AG09319 (cell line): ENCODE measurements around the gene MARCHF10.

ENCODE experiments used
- DNase-seq: peaks from one replicate; pipeline ENCODE4 v3.0.0-alpha.2; 2010; ENCODE audit warnings: low read depth; ENCODE audit errors: extremely low read depth
- CTCF ChIP-seq: IDR thresholded peaks from 2 replicates; pipeline ENCODE4 v1.5.1; 2011; ENCODE audit warnings: low read depth, mild to moderate bottlenecking, inconsistent platforms, low read length, moderate library complexity

The MARCHF10 gene

DNA sequence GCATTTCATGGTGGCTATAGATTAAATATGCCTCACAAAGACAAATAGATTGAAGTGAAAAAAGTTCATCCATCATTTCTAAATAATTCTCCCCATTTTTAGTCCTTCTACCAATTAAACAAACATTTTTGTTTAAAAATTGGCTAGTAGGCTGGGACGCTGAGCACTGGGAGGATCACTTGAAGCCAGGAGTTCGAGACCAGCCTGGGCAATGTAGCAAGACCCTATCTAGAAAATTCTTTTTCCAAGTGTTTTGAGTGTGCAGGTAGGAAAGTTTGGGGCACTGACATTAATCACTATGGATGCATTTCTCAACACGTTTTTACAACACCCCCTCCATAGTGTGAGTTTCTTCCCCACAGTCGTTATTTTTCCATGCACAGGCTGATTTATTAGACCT, 123.9 kb downstream of the MARCHF10 start:
- TF ChIP-seq CTCF, result no peak
- DNase-seq, result no peak

- DNase-seq, result no peak
Observed at GRCh38 chr17:62681939-62682381, 126.2 kb downstream of the MARCHF10 start.

DNA sequence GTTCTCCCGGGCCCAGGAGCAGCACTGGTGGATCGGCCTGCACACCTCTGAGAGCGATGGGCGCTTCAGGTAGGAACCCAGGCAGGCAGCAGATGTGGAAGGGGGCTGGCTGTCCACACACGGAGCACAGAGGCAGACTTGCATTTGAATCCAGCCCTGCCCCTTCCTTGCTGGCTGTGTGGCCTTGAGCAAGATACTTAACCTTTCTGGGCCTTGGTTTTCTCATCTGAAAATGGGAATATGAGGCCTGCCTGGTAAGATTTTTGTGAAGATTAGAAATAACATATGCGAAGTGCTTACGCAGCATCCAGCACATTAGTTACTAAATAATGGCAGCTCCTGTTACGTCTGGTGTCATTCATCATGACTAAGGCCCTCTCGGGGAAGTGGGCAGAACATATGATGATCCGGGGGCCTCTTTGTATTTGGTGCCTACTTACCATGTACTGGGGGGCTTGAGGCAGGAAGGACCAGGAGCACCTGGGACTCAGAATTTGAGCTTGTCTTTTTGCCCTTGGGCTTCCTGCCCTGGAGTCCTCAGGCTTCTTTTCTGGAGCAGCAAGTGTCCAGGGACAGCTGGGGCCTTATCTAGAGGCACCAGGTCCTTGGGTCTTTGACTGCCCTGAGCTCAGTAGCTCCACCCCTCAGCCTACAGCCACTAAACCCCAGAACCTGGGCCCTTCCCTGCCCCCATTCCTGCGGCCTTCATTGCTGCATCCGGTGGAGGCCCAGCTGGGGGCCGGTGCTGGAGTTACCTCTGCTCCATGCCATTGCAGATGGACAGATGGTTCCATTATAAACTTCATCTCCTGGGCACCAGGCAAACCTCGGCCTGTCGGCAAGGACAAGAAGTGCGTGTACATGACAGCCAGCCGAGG, 126.8 kb downstream of the MARCHF10 start:
- DNase-seq, result no peak
- no peak for TF ChIP-seq CTCF

More at GRCh38 chr17:62681939-62682381, 126.2 kb downstream of the MARCHF10 start:
- no peak for TF ChIP-seq CTCF

- no peak for DNase-seq
- TF ChIP-seq CTCF, result no peak
Observed at GRCh38 chr17:62680541-62681052, 127.5 kb downstream of the MARCHF10 start.

GRCh38 chr17:62679866-62680377, 128.2 kb downstream of the MARCHF10 start:
- DNase-seq, result no peak
- no peak for TF ChIP-seq CTCF

- no peak for DNase-seq
- no peak for TF ChIP-seq CTCF
Observed at GRCh38 chr17:62678214-62678919, 129.7 kb downstream of the MARCHF10 start.
